Measurements from ENCODE around the gene RAB23.

The RAB23 gene

GRCh38 chr6:57201718-57202117 is 20.4 kb downstream of the RAB23 start:
- TF ChIP-seq CTCF (IDR thresholded peaks at IDR 0.05; ENCODE audit: low read depth, low read length): no peak

GRCh38 chr6:57198926-57199636 is 23.0 kb downstream of the RAB23 start:
- TF ChIP-seq CTCF (IDR thresholded peaks at IDR 0.05; ENCODE audit: low read depth, low read length): no peak; the same call in 1 of the 2 replicates

More at GRCh38 chr6:57201718-57202117, 20.4 kb downstream of the RAB23 start:
- no peak for DNase-seq (ENCODE audit: extremely low read depth, low read depth)

GRCh38 chr6:57195457-57195856 is 26.6 kb downstream of the RAB23 start:
- TF ChIP-seq CTCF (IDR thresholded peaks at IDR 0.05; ENCODE audit: low read depth, low read length): no peak
- no peak for DNase-seq (ENCODE audit: extremely low read depth, low read depth)

More at GRCh38 chr6:57198926-57199636, 23.0 kb downstream of the RAB23 start:
- DNase-seq (ENCODE audit: extremely low read depth, low read depth): peak; percentile 20

- DNase-seq (ENCODE audit: extremely low read depth, low read depth): no peak
- TF ChIP-seq CTCF (IDR thresholded peaks at IDR 0.05; ENCODE audit: low read depth, low read length): no peak
Measured at GRCh38 chr6:57193177-57193576, 28.9 kb downstream of the RAB23 start.

GRCh38 chr6:57190140-57190539 is 32.0 kb downstream of the RAB23 start:
- no peak for DNase-seq (ENCODE audit: extremely low read depth, low read depth)
- TF ChIP-seq CTCF (IDR thresholded peaks at IDR 0.05; ENCODE audit: low read depth, low read length): peak; percentile 48

- no peak for TF ChIP-seq CTCF (IDR thresholded peaks at IDR 0.05; ENCODE audit: low read depth, low read length)
- DNase-seq (ENCODE audit: extremely low read depth, low read depth): no peak
Measured at GRCh38 chr6:57183336-57183735, 38.8 kb downstream of the RAB23 start.

- DNase-seq (ENCODE audit: extremely low read depth, low read depth): no peak
- no peak for TF ChIP-seq CTCF (IDR thresholded peaks at IDR 0.05; ENCODE audit: low read depth, low read length)
Measured at GRCh38 chr6:57182017-57182432, 40.1 kb downstream of the RAB23 start.
